LNCaP clone FGC (cell line): ENCODE measurements around the gene SPTB.

Experiments used
- DNase-seq: peaks from one replicate; pipeline ENCODE4 v3.0.0-alpha.2; 2011; ENCODE audit warnings: low read depth
- H3K4me3 ChIP-seq: 2 replicates; pipeline ENCODE4 v1.5.1; 2011; ENCODE audit warnings: mild to moderate bottlenecking, low read depth, low read length, control low read depth
- CTCF ChIP-seq: IDR thresholded peaks from 2 replicates; pipeline ENCODE4 v1.5.1; 2012; ENCODE audit warnings: mild to moderate bottlenecking; ENCODE audit not compliant: control insufficient read depth, insufficient read depth; ENCODE audit errors: extremely low read depth

SPTB gene

DNA sequence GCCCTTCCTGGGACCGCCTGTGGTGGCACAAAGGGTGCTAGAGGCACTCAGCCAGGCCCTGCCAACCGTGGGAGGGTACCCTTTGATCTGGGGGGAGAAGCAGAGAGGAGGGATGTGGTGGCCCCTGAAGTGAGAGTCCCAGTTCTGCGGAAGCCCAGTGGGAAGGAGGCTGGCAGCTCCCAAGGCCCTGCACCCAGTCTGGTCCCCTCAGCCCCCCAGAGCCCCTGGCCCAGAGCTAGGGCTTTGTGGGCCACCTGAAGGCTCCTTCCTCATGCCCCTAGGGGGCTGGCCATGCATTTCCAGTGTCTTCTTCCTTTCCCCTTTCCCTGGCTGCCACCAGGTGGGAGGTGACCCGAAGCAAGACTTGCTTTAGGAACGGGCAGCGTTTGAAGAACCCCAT, 131.2 kb downstream of the SPTB start:
- no peak for TF ChIP-seq CTCF
- no peak for DNase-seq
- no peak overlapping the region for H3K4me3 ChIP-seq

- DNase-seq: no peak
- no peak overlapping the region for H3K4me3 ChIP-seq
- no peak for TF ChIP-seq CTCF
Measured at GRCh38 chr14:64747327-64747726, 132.4 kb downstream of the SPTB start.

- DNase-seq: no peak
- no peak overlapping the region for H3K4me3 ChIP-seq
- TF ChIP-seq CTCF: no peak
Measured at GRCh38 chr14:64746298-64747250, 133.1 kb downstream of the SPTB start.

DNA sequence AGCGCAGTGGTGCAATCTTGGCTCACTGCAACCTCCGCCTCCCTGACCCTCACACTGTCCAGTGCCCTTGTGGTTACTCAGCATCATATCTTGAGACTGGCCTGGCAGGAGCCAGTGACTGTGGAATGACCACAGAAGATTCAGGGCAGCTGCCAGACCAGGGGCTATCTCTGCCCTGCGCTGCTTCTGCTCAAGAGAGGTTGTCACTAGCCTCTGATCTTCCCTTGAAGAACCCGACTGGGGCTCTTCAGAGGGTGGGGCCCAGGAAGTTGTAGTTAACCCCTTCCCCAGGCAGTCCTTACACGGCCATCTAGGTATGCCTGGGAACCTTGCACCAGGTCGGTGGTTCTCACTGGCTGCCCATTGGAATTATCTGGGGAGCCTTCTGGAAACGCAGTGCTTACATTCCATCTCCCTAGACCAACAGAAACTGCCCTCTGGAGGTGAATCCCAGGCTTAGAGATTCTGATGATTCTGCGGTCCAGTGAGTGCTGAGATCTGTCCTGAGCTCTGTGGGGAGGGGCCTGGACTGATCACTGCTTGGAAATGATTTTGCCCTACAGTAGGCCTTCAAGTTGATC, 134.1 kb downstream of the SPTB start:
- no peak for DNase-seq
- no peak for TF ChIP-seq CTCF

GRCh38 chr14:64743061-64743460, 136.6 kb downstream of the SPTB start:
- DNase-seq: no peak
- no peak overlapping the region for H3K4me3 ChIP-seq
- TF ChIP-seq CTCF: no peak

More for the DNA sequence above, 134.1 kb downstream of the SPTB start:
- no peak overlapping the region for H3K4me3 ChIP-seq

DNA sequence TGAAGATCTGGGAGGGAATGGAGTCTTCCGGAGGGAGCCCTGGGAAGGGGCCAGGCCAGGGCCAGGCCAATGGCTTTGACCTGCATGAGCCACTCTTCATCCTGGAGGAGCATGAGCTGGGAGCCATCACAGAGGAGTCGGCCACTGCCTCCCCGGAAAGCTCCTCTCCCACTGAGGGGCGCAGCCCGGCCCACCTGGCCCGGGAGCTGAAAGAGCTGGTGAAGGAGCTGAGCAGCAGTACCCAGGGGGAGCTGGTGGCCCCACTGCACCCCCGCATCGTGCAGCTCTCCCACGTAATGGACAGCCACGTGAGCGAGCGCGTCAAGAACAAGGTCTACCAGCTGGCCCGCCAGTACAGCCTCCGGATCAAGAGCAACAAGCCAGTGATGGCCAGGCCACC, 137.7 kb downstream of the SPTB start:
- no peak for DNase-seq
- no peak for TF ChIP-seq CTCF
- no peak overlapping the region for H3K4me3 ChIP-seq
